GM19035 (cell line): Measurements from ENCODE around the gene PRR7.

ENCODE experiments used
- ATAC-seq: cut with Tn5 transposase; IDR thresholded peaks from one replicate; pipeline ENCODE4 v1.9.1; 2021; ENCODE audit not compliant: unreplicated experiment

The PRR7 gene

DNA sequence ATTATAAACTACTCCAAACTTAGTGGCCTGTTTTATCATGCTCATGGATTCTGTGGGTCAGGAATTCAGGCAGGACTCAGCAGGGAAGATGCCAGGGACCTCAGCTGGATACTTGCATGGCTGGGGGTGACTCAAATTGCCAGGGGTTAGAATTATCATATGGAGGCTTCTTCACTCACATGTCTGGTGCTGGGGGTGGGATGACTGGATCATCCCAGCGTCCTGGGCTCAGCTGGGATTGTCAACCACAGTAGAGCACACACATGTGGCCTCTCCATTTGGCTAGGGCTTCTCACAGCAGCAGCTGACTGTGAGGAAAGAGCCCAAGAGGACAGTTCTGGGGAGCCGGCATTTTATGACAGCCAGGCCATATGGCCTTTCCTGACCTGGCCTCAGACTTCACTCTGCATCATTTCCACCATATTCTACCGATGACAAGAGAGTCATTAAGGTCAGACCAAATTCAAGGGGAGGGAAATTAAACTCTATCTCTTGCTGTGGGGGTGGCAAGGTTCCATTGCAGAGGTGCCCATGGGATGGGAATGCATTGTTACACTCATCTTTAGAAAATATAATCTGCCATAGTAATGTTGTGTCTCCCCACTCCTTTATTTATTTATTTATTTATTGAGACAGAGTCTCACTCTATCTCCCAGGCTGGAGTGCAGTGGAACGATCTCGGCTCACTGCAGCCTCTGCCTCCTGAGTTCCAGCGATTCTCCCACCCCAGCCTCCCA is 25.4 kb upstream of the PRR7 start:
- no peak for ATAC-seq

DNA sequence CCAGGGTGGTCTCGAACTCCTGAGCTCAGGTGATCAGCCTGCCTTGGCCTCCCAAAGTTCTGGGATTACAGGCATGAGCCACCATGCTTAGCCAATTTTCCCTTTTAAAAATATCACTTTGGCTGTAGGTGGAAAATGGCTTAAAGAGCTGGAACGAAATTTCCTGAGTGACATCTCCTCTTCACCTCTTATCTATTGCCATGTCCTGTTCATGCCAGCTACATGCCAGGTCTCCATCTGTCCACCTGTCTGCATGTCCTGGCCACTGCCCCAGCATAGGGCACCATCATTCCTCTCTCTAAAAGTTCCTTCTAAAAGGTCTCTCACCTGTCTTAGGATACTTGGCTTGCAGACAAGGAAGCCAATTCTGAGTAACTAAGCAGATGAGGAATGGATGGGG is 22.9 kb upstream of the PRR7 start:
- no peak for ATAC-seq

DNA sequence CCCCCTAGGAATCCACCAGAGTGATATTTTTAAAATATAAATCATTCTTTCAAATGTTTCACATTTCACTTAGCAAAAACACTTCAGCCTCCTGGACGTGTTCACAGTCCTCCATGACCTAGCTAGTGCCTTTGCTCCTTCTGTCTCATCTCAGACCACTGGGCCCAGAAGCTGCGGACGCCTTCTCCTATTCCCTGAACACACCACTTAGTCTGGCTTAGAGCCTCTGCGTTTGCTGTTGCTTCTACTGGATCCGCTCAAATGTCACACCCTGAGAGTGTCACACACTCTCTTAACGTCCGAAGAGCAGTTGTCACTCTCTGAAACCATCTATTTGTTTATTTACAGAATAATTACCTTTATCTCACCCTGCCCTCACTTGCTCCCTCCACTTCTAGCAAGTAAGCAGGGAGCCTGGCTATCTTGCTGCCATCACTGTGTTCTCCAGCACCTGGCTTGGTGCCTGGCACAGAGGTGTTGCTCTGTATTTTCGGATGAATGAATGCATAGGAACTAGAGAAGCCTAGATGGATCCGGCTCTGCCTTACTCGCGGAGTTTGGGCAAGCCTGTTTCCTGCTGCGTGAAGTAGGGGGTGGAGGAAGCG is 21.3 kb upstream of the PRR7 start:
- no peak for ATAC-seq

DNA sequence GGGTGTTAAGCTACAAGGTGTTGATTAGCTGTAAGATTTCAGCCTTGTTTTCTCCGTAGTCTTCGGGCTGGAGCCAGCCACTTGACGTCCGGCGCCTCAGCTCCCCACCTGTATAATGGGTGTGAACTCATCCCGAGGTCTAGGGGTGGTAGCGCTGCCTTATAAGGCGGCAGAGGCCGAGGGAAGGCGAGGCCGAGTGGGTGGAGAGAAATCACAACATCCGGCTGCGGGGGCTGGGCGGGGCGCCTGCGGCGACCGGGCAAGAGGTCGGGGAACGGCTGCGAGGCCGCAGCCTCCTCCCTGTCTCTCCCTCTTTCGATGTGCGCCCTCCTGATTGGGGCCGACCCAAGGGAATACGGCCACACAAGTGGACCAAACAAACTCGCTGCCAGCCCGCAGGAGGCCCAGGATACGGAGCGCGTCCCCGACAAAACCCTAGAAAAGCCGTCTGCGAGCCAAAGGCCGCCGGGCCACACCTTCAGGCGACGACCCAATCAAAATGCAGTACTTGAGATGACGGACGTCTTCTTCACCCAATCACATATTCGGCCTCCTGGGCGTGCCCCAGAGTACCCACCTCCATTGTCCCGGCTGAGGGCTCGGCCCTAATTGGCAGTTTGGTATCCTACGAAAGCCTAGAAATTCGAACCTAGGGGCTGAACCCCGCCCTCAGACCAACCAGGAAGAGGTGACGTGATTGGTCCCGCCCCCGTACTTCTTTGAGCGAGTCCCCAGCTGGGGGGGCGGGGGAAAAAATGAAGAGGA is 20.6 kb upstream of the PRR7 start:
- peak; percentile 75 for ATAC-seq

DNA sequence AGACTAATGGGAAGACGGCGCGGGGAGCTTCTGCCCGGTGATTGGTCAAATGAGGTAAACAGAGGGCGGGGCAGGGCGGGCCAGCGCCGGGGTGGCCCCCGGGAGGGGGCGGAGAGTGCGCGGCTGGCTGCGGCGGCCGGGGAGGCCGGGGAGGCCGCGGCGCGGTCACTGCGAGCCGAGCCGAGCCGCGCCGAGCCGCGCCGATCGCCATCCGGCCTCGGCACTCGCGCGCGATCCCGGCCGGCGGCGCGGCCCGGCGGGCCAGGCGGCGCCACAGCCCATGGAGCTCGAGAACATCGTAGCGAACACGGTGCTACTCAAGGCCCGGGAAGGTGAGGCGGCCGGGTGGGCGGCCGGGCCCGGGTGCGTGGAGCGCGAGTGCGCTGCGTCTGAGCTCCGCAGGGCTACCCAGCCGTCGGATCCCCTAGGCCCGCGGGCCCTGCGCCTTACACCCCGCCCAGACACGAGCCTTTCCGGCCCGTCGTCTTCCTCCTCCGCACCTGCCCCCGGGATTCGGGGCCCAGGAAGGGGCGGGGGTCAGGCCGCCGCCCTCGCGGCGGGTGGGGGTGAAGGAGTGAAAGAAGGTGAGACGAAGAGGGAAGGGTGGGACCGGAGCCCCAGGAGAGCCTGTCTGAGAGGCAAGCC is 19.9 kb upstream of the PRR7 start, which contains the start of gene GRK6:
Gene GRK6, plus strand, starts transcription at position 111 of the 645 bp plus-strand sequence. Its CDS starts 170 bp downstream, at position 281.
- ATAC-seq, result peak; percentile 8

DNA sequence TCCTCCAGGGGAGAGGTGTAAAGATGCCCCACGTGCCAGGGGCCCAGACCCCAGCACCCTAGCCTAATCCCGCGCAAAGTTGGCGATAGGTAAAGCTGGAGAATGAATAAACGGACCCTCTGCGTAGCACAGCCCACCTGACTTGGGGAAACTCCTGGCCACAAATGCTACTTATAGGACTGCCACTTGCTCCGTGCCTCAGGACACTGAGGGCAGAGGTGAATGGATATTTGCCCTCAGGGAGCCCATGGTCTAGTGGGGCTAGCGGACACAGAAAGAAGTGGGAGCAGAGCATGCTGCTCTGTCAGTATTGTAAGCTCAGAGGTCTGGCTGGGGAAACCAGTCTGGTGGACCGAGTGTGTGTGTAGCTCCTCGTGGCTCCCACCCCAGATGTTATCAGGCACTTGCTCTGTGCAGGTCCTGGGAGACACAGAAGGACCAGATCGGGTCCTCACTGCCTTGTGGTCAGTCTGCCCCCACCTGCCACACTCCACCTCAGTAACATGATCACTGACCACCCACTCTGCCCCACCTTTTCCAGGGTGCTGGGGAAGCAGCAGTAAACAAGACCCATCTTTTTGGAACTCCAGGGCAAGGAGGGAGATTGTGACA is 19.3 kb upstream of the PRR7 start:
- ATAC-seq, result no peak

DNA sequence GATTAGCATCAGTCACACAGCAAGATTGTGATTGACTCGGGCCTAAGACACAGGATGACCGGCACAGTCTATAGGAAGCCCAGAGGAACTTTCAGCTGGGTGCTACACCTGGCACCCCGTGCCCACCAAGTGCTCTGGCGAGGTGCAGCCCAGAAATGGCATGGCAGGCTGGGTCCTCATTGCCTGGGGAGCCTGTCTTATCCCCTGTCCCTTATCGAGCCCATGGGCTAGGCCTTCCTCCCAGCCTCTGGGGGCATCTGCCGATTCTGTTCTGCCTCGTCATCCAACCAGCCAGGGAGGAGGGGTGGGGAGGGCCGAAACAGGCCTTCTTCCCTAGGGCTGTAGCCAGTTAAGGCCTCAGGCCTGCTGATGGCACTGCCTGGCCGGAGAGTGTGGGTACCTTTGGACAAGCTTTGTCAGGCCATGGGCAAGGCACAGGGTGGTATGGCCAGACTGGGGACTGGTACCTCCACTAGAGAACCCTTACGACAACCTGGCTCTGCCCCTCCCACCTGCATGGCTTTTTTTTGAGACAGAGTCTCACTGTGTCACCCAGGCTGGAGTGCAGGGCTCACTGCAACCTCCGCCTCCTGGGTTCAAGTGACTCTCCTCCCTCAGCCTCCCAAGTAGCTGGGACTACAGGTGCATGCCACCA is 18.6 kb upstream of the PRR7 start:
- ATAC-seq, result no peak

DNA sequence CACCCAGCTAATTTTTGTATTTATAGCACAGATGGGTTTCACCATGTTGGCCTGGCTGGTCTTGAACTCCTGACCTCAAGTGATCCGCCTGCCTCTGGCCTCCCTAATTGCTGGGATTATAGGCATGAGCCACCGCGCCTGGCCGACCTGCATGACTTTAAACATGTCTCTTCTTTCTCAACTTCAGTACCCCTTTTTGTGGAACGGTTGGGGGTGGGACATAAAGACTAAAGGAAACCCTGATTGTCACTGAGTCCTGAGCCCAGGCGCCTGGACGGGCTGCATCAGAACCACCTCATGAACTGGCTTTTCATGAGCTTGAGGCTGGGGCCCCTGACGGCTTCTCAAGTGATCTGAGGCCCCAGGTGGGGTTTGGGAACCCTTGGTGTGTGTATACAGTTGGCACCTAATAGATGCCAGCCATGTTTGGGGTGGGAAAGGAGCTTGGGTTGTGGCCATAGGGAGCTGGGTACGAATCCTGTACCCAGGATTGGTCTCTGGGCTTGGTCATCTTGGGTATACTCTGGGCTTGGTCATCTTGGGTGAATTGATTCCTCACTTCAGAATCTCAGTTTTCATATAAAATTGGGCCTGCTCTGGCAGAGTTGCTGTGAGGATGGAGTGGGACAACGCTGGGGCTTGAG is 17.9 kb upstream of the PRR7 start:
- no peak for ATAC-seq

DNA sequence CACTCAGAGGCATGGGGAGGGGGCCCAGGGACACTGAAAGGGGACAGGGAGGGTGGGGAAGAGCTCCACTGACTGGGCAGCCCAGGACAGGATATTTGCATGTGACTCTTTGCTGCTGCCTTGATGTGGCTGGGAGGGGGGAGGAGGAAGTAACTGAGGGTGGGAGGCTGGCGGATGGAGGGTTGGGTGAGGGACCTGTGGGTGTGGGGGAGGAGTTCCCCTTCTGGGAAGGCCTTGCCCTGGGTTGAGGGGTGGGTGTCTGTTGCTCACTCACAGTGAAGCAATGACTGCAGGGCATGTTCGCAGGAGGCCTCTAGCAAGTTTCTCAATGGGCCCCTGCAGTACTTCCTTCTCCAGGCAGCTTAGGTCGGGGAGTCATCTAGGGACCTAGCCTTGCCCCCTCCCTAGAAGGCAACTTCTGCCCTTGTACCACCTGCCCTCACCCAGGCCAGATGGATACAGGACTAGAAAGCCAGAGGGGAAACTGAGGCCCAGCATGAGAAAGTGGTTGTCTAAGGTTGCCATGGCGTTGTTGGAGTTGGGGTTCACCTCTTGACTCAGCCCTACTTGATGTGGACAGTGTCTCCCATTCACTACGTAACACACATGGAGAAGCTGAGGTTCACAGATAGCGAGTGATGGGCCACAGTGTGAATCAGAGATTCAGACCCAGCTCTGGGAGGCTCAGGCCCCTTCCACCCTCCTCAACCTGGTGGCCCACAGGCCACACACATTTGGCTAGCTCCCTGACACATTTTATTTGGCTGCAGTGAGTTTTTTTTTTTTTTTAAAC is 17.2 kb upstream of the PRR7 start:
- ATAC-seq, result no peak

DNA sequence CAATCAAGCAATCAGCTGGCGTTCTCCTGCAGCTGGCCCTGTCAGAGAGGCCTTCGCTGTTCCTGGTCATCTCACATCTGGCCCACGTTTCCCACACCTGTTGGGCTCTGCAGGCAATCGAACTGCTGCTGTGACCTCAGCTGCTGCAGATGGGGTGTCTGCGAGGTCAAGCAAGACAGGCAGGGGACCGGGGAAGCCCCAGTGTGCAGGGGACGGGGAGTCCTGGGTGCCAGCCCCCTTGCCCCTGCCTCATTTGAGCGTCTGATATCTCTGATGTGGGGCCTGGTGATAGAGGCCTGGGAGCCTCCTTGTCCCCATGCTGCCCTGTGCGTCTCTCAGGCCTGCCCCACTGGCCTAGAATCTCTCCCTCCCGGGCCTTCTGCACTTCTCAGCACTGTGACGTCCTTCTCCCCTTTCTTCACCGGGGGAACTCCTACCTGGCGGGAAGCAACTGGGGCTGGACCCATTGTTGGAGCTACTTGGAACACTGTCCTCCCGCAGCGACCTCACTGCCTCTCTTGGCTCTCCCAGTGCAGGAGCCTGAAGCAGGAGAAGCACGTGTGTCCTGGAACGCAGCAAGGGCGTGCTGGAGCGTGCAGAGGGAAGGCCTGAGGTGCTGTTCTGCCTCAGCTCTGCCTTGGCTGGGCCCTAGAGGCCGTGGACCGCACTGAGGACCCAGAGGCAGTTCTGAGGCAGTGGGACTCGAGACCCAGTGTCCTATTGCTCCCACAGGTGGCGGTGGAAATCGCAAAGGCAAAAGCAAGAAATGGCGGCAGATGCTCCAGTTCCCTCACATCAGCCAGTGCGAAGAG is 16.3 kb upstream of the PRR7 start:
- ATAC-seq, result no peak

DNA sequence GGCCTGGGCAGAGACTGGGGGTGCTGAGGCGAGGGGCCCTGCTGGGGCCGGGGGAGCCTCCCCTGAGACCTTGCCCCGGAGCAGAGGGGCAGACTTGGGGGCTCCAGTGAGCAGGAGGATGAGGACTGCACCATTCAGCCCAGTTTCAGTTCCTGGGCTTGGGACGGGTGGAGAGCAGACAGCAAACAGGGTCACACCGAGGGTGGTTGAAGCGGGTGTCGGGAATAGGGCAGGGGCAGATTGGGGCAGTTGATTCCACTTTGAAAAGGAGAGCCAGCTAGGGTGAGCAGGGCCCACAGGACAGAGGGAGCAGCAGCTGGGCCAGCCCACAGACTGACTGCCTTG is 15.7 kb upstream of the PRR7 start:
- ATAC-seq, result no peak

DNA sequence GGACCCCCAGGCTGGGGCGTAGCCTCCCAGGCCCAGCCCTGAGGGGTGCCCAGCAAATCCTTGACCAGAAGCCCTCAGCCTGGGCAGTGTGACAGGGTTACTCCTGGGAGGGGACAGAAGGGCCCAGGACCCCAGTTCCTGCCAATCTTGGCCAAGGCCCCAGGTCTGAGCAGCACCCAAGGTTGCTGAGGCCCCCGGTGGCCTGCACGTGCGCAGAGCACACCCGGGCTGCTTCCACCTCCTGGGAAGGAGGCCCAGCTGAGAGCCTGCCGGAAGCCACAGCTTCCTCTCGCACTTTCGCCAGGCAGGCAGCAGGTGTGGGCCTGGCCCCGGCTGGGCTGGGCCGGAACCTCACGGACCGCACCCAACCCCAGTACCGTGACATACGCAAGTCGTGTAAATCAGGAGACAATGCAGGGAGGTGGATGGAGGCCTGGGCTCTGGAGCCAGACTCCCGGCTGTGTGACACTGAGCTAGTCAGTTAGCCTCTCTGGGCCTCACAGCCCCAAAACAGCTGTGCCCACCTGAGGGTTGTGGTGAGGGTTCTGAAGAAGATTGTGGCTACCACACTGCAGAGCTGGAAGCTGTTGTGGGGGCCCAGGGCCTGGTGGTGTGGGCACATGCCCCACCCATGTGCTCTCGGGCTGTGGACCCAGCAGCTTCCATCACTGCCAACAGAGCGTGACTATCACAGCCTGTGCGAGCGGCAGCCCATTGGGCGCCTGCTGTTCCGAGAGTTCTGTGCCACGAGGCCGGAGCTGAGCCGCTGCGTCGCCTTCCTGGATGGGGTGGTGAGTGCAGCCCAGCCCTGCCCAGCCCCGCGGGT is 15.1 kb upstream of the PRR7 start:
- peak; percentile 38 for ATAC-seq

DNA sequence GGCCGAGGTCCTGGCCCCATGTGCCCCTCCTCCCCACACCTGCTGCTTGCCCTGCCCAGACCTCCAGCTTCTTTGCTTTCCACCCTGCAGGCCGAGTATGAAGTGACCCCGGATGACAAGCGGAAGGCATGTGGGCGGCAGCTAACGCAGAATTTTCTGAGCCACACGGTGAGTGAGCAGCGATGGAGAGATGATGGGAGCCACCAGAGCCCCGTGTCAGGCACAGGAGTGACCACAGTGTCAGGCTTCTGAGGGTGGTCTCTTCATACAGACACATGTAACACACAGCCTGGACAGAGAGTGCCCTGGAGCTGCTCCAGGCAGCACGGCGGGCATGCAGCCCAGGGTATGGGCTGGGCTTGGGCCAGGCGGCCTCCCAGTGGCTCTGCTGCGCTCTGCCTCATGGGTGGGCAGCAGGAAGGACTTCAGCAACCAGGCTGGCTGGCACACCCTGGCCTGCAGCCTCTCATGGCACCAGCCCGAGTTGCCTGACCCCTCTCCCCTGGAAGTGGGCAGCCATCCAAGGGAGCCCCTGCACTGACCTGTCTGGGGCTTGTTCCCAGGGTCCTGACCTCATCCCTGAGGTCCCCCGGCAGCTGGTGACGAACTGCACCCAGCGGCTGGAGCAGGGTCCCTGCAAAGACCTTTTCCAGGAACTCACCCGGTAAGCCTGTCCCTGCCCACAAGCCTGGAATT is 14.3 kb upstream of the PRR7 start:
- no peak for ATAC-seq

DNA sequence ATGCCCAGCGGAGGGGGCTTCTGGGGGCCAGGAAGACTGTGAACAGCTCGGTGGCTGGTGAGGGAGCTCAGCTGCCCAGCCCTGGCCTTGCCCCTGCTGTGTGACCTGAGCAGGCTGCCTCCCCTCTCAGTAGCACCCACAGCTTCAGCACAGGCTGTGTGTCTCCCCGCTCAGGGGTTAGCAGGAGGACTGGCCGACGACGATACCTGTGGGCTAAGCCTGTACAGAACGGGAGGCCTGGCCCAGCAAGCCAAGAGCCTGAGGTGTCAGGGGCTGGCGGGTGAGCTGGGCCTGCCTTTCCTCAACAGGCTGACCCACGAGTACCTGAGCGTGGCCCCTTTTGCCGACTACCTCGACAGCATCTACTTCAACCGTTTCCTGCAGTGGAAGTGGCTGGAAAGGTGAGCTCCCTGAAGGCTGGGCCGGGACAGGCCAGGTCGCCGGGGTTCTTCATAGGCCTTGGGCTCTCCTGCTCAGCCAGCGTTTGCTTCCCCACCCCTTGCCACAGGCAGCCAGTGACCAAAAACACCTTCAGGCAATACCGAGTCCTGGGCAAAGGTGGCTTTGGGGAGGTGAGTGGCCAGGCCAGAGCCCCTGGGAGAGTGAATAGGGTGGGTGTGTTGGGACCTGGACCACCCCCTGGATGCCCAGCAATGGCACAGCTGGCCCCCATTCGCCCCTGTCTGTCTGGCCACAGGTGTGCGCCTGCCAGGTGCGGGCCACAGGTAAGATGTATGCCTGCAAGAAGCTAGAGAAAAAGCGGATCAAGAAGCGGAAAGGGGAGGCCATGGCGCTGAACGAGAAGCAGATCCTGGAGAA is 13.6 kb upstream of the PRR7 start:
- no peak for ATAC-seq

DNA sequence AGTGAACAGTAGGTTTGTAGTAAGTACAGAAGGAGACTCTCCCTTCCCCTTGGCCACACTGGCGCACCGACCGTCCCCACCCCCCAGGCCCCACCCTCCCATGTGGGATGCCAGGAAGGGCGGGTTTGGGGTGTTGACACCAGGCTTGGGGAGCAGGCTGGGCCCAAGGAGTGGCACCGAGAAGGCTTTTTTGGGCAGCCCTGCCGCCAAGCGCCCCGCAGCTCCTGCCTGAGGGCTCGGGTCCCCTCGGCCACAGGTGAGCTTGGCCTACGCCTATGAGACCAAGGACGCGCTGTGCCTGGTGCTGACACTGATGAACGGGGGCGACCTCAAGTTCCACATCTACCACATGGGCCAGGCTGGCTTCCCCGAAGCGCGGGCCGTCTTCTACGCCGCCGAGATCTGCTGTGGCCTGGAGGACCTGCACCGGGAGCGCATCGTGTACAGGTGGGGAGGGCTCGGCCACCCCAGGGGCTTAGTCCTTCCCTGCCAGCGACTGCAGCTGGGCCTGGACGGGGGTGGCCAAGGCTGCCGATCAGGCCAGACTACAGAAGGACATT is 12.9 kb upstream of the PRR7 start:
- ATAC-seq, result no peak

DNA sequence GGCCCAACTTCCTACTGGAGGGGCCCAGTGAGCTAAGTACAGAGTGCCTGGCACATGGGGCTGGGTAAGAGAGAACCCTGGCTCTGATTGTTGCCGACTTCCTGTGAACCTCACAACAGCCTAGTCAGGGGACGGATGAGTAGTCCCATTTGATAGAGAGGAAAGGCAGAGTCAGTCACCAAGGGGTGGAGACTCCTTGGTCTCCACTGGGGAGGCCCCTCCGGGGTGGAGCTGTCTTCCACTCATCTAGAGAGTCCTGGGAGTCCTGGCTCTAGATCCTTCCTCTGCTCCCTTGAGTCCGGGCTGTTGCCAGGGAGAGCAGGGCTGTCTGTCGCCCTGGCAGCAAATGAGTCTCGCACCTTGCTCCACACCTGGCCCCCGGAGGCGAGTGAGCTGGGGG is 12.2 kb upstream of the PRR7 start:
- no peak for ATAC-seq
